ENCODE data around the gene MYO1G. TPM values are rescaled to one million over a fixed set of nuclear protein-coding genes. Genes with fewer than 3 reads are reported as not detected.

MYO1G gene
- total RNA-seq, 1 experiment from 2014 or later = 0.57 TPM

DNA sequence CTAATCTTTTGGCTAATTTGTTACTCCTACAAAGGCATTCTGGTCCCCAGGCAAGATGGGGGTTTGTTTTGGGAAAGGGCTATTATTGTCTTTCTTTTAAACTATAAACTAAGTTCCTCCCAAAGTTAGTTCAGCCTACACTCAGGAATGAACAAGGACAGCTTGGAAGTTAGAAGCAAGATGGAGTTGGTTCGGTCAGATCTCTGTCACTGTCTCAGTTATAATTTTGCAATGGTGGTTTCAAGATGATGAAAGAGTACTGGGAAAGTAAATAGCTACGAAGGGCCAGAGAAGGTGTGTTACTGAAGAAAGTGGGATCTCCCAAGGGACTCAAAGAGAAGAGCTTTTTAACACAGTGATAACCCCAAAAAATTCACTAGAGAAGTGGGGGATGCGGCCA lies 10.3 kb upstream of the MYO1G start:
- Histone ChIP-seq H2AFZ (ENCODE audit: low read length) (no peak overlapping the region), H3K79me2 (ENCODE audit: insufficient read depth, low read length) (peaks cover 13% of the 10 kb centered on the region; the same call in 1 of the 2 replicates), H3K23ac (ENCODE audit: insufficient read length, low read depth, low read length) (no peak overlapping the region), H2BK12ac (ENCODE audit: insufficient read length, low read depth, low read length) (no peak overlapping the region), H4K8ac (replicated peaks; ENCODE audit: insufficient read length, low read depth, low read length) (no peak overlapping the region), H2BK20ac (ENCODE audit: low read depth, low read length, poor library complexity, severe bottlenecking) (no peak overlapping the region), H3K4me2 (ENCODE audit: insufficient read depth, insufficient read length, low read length) (no peak overlapping the region), H3K79me1 (ENCODE audit: insufficient read depth, low read depth, low read length, poor library complexity, severe bottlenecking) (peaks cover 3% of the 10 kb centered on the region), H3K23me2 (ENCODE audit: insufficient read length, low read depth, low read length, poor library complexity, severe bottlenecking) (peaks cover 3% of the 10 kb centered on the region), H3K9ac (ENCODE audit: extremely low read depth, insufficient read length, low read length) (no peak overlapping the region), H3K27me3 (ENCODE audit: insufficient read depth, low read length) (no peaks in the 10 kb centered on the region), H2BK120ac (ENCODE audit: low read depth, low read length, poor library complexity, severe bottlenecking) (no peak overlapping the region), H3K14ac (ENCODE audit: insufficient read depth, low read length) (no peak overlapping the region), H3K4ac (ENCODE audit: low read depth, low read length) (no peak overlapping the region), H3K4me1 (ENCODE audit: insufficient read depth, low read length) (no peaks in the 10 kb centered on the region), H3K18ac (ENCODE audit: insufficient read length, low read depth, low read length) (no peak overlapping the region), H4K5ac (ENCODE audit: insufficient read length, low read depth, low read length) (no peak overlapping the region), H3K9me3 (ENCODE audit: control insufficient read depth, low read depth, low read length) (no peaks in the 10 kb centered on the region), H4K91ac (ENCODE audit: insufficient read length, low read depth, low read length) (no peak overlapping the region), H4K20me1 (ENCODE audit: control insufficient read depth, insufficient read depth, insufficient read length) (no peaks in the 10 kb centered on the region), H3K56ac (ENCODE audit: insufficient read length, low read depth, low read length) (no peak overlapping the region), H2BK15ac (ENCODE audit: low read depth, low read length) (no peak overlapping the region), H3K27ac (ENCODE audit: insufficient read length, low read depth, low read length) (no peak overlapping the region), H2BK5ac (ENCODE audit: insufficient read length, low read length) (no peak overlapping the region), H2AK5ac (ENCODE audit: insufficient read length, low read length) (no peak overlapping the region), H3T11ph (ENCODE audit: low read length) (no peak overlapping the region)
- H3K4me3 Mint-ChIP-seq = no peak overlapping the region
- H3K27me3 Mint-ChIP-seq (ENCODE audit: low read depth) = no peaks in the 10 kb centered on the region
- no peak for DNase-seq
- H3K4me1 Mint-ChIP-seq = peaks cover 27 to 38% of the 10 kb centered on the region in 2 experiments
- peaks cover 0 to 4% of the 10 kb centered on the region in 2 experiments; a peak in 1 of 5 replicates for H3K9me3 Mint-ChIP-seq
- TF ChIP-seq CTCF (conservative IDR thresholded peaks at IDR 0.05) = no peak
- H3K36me3 Mint-ChIP-seq (ENCODE audit: insufficient read depth in 1 of 3, low read depth in 3 of 3) = peaks cover 21 to 37% (median 33%) of the 10 kb centered on the region in 3 experiments
- no CpG with 5 or more reads among the region's 3 CpGs for WGBS (ENCODE audit: extremely low coverage, insufficient read length, low lambda C conversion rate)
- H3K27ac Mint-ChIP-seq = no peak overlapping the region; a peak in 1 of 7 replicates

Measured in H9 (cell line).